GM18951 (cell line): ENCODE results near the gene PLCG2.
"Not testable (repeated sequence)": the region's sequence is repeated elsewhere in the genome, so short reads cannot be mapped to it uniquely, and the experiment has no call there.

ENCODE experiments used
- POLR2A ChIP-seq: IDR thresholded peaks from 4 replicates; pipeline ENCODE4 v1.6.1; 2011; ENCODE audit warnings: mild to moderate bottlenecking; ENCODE audit not compliant: insufficient read length, insufficient read depth; ENCODE audit errors: extremely low read depth
- in situ Hi-C: fragments of 300-500 bp; cut with MboI; formaldehyde crosslinking; loops from one replicate; pipeline ENCODE4 v1.12.0; 2022; ENCODE audit warnings: low sequenced_read_pairs, mixed read lengths, inconsistent platforms; ENCODE audit not compliant: unreplicated experiment

Gene PLCG2

DNA sequence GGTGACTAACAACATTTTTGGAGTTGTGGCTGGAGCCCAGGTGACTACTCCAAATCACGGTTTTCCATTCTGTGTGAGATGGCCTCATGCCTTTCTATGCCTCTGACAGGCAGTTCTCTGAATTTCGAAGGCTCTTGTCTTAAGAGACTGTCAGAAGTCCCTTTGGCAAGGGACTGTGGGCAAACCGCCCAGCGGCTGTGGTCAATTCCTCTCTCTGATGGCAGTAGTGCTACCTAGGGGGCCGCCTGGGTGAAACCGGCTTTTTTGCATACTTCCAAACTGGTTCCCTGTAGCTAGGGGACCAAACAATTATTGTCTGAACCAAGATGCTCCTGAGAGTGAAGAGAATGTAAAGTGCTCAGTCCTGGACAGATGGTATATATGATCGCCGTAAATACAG lies 145.9 kb downstream of the PLCG2 start:
- in situ Hi-C loops: no loop called here
- no peak for TF ChIP-seq POLR2A

DNA sequence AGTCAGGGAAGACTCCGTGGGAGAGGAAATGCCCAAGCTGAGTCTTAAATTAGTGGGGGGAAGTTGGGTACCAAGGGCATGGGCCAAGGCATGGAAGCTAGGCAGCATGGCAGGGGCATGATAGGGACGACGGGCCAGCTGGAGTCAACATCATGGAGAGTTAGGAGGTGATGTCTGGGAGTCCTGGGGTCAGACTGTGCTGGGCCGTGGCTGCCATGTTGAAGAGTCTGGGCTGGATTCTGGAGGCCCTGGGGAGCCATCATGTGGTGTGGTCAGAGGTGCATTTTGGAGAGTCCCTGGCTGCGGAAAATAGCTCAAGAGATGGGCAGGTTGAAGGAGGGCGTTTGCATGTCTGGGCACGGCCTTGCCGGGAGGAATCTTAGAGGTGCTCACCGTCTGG lies 146.9 kb downstream of the PLCG2 start:
- TF ChIP-seq POLR2A: no peak
- in situ Hi-C loops: no loop called here

DNA sequence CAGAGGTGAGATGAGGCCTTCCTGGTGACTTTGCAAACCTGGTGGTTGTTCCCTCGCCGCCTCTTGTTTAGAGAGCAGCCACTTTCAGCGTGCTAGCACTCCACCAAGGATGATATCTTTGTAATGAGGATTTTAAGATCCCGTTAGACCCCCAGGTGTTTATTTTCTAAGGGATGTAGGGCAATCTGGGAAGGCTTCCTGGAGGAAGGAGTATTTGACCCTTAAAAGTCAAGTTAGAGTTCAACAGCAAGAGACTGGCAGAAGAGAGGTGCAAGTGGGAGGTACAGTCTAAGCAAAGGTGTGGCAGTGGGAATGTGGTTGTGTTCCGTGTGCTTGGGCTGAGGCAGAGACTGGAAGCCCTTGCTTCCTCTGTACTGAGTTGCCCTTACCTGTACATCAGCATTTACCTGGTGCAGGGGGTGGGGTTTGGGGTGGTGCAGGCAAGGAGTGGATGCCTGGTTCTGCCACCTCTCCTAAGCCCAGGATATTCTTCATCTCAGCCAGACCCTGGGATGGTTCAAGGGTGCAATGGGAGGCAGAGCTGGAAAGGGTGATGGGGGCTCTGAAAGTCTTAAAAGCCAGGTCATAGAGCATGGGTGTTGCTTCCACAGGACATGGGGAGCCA lies 148.6 kb downstream of the PLCG2 start:
- TF ChIP-seq POLR2A: no peak
- in situ Hi-C loops: no loop called here

DNA sequence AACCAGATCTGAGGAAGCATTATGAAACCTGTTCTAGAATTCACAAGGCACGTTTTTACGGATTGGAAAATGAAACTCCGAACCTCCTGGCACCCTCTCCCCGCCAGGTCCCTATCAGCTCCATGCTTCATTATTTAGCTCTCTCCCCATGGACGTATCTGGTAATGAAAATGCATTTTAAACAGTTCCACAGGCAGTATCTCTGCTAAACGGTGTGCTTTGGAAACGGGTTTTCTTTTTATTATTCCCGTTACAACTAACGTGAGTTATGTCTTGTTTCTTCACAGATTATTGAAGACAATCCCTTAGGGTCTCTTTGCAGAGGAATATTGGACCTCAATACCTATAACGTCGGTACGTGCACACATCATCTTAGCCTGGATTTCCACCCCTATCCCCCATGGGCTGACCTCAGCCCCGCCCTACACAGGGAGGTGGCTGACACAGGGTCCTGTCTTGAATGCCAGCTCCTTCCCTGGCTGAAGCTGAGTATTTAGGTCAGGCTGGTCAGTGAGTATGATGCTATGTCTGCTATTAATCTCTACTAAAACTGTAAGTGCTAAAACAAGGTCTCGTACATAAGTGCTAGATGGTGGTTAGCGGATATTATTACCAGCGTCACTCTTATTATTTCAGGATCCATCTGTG lies 149.3 kb downstream of the PLCG2 start:
- TF ChIP-seq POLR2A: no peak

DNA sequence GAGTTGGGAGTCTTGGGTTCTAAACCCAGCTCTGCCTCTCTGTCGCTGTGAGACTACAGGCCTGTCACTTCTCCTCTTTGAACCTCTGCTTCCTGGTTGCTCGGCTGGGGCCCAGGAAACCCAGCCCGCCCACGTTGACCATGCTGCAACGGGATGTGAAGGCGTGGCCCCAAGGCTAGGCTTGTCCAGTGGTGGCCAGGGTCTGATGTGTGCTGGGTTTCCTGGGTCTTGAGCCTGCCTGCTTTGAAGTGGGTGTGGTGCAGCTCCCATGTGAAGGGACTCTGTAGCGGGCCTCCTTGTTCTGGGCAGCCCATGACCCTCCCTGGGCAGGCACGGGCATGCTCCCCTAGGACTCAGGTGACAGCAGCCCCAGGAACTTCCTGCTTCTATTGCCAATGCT lies 149.9 kb downstream of the PLCG2 start:
- no peak for TF ChIP-seq POLR2A
- in situ Hi-C loops: no loop called here

More for the DNA sequence above, 149.3 kb downstream of the PLCG2 start:
- in situ Hi-C loops: no loop called here

DNA sequence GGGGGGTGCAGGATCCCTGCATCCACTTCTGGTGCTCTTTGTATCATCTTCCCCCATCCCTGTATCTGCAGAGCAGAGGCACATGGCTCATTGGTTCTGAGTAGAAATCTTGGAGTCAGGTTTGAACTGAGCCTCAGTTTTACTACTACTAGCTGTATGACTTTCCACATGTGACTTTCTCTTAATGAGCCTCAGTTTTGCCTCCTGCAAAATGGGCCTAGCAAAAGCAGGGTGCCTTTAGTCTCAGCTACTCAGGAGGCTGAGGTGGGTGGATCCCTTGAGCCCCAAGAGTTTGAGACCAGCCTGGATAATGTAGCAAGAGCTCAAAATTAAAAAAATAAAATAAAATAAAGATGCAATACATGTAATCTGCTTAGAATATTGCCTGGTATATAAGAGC lies 150.8 kb downstream of the PLCG2 start:
- TF ChIP-seq POLR2A: no peak
- in situ Hi-C loops: no loop called here

DNA sequence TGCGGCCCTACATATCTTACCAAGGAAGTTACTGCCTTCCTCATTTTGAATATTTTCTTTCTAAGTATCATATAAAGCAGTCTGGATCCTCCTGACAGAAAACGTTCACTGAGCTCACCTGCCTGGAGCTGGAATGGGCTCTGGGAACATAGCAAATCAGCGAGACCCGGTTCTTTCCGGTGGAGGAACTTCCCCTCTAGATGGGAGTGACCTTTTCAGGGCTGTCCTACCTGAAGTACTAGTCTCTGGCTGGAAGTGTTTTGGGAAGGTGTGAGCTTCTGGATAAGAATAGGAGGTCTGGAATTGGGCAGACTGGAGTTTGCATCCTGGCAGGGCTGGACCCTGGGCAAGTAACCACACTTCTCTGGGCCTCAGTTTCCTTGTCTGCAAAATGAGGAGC lies 152.8 kb downstream of the PLCG2 start:
- in situ Hi-C loops: no loop called here
- no peak for TF ChIP-seq POLR2A

DNA sequence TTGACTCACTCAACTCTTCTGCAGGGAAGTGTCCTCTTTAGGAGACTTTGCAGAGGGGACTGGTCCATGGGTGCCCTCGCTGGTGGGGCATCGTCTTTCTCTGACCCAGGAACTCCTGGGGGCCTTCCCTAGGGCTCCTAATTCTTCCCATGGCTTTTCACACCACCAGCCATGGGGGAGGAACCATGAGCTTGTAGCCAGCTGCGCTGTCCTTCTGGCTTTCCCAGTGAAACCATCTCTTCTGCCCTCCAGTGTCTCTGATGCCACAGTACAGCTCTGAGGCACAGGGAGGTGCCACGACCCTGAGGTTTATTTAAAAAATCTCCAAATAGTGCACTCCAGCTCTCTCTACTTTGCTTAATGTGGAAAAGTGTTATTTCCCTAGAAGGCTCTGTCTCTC lies 153.6 kb downstream of the PLCG2 start:
- in situ Hi-C loops: no loop called here
- no peak for TF ChIP-seq POLR2A

DNA sequence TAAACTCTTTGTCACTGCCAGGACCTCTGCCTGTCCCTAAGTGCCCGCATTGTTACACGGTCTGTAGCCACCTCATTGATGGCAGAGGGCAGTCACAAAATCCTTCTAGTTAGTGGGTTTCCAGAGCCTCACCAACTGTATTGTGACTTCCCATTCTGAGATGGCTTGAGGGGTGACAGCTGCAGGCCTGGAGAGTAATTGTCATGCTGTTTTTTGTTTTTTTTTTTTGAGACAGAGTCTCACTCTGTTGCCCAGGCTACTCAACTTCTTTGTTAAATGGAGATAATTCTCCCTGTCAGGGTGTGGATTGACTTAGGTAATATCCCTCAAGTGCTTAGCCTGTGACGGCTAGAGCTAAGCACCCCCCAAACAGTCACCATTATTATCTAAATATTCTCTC lies 154.3 kb downstream of the PLCG2 start:
- in situ Hi-C loops: no loop called here
- TF ChIP-seq POLR2A: no peak

DNA sequence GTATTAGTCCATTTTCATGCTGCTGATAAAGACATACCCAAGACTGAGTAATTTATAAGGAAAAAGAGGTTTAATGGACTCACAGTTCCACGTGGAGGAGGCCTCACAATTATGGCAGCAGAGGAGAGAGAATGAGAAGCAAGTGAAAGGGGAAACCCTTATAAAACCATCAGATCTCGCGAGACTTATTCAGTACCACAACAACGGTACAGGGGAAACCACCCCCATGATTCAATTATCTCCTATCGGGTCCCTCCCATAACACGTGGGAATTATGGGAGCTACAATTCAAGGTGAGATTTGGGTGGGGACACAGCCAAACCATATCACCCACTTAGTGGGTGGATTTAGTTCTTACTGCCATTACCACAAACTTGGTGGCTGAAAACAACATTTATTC lies 155.6 kb downstream of the PLCG2 start:
- in situ Hi-C loops: not testable (repeated sequence)

DNA sequence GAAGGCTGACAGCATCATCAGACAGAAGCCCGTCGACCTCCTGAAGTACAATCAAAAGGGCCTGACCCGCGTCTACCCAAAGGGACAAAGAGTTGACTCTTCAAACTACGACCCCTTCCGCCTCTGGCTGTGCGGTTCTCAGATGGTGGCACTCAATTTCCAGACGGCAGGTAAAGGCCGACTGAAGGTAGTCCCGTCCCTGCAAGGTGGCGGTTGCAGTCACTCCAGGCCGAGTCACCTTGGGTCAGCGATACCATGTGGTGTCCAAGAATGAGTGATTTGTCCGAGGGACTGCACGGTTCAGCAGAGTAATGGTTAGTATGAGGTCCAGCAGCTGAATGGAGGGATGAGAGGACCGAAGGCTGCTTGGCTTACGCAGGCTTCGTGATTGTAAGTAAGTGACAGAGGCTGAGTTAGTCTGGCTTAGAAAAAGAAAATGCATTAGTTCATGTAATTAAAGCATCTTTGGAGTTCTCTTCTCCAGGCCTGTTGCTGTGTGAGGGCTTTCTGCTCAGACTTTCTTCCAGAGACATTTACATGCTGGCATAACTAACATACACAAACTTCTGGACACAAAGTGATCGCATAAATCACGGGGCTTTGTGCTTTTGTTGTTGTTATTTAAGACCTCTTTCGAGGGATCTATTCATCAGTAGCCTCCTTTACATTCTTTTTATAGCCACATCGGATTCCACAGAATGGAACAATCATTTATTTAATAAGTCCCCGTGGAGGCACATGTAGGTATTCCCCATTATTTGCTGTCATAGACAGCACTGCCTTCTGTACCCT lies 157.3 kb downstream of the PLCG2 start:
- in situ Hi-C loops: no loop called here
- TF ChIP-seq POLR2A: peak; percentile 11

DNA sequence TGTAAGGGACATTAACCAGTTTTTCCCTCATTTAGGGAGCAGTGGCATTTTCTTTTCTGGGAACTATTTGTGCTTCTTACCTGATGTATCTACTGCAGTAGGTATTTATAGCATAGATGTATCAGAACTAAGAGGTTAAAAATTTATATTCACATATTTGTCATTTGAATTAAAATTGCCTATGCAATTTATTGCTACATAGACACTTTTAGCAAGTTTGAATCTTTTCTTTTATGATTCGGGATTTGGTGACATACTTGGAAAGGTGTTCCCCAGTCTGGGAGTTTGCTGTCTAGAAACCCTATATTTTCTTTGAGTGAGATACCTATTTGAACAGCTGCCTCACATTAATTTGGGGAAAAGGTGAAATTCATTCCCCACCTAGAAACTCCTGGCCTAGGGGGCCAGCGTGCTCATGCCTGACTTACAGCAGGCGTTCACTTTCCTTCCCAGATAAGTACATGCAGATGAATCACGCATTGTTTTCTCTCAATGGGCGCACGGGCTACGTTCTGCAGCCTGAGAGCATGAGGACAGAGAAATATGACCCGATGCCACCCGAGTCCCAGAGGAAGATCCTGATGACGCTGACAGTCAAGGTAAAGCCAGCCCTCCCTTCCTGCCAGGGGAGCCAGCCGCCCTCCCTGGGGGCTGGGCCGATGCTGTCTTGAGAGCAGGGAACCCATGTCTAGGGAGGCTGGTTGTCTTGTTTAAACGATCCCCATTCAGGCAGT lies 158.4 kb downstream of the PLCG2 start:
- in situ Hi-C loops: no loop called here
- no peak for TF ChIP-seq POLR2A
